ENCODE data around the gene RPL10. TPM values are rescaled to one million over a fixed set of nuclear protein-coding genes. Genes with fewer than 3 reads are reported as not detected.

Gene RPL10
- total and polyA plus RNA-seq, 2 of the 8 experiments (the other 6 are each of a cell fraction or from before 2014, with no cell fraction given), result 2,633 to 4,293 TPM

DNA sequence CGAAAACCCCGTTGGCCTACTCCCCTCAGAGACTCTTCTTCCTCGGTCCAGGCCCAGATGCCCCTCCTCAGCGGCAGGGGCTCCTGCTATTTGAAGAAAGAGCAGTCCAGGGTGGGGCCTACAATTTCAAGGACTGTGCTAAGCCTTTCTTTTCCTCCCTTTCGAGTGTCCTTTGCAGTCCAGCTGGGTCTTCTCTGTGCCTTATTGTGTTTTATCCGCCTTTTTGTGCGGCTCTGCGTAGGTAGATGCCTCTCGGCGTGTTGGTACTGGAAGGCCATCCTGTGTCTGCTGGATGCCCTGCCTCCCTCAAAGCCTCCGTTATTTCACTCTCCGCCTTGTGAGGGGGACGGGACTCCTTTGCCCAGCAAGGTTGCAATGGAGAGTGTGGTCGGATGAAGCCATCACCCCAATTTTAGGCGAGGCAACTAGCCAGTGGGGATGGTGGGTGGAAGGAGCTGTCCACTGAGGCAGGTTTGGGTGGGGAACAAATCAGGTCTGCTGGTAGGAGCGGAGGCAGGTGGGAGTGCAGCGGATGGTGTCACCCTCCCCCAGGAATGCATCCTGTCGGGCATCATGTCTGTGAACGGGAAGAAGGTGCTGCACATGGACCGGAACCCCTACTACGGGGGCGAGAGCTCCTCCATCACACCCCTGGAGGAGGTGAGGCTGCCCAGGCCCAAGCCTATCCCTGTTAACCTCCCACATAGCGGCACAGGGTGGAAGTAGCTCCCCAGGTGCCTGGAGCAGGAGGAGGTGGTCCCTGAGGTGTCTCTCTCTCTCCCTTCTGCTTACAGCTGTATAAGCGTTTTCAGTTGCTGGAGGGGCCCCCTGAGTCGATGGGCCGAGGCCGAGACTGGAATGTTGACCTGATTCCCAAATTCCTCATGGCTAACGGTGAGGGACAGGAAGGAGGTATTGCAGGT is 40.1 kb downstream of the RPL10 start (continued):
- TF ChIP-seq CTBP2 (IDR thresholded peaks at IDR 0.05; ENCODE audit: borderline replicate concordance, insufficient read depth, insufficient read length, low read length) (no peak), JUN (IDR thresholded peaks at IDR 0.05; ENCODE audit: low read depth, low read length) (no peak), SP1 (IDR thresholded peaks at IDR 0.05; ENCODE audit: low read depth, low read length) (no peak), FOSL1 (IDR thresholded peaks at IDR 0.05; ENCODE audit: insufficient read depth, low read depth, low read length) (no peak)
